HG03521 (cell line): Measurements from ENCODE around the gene VCAM1.
"Not testable (repeated sequence)": the region's sequence is repeated elsewhere in the genome, so short reads cannot be mapped to it uniquely, and the experiment has no call there.

Experiments
- ATAC-seq: cut with Tn5 transposase; IDR thresholded peaks from one replicate; pipeline ENCODE4 v1.9.1; 2021; ENCODE audit warnings: mild to moderate bottlenecking, moderate library complexity; ENCODE audit not compliant: unreplicated experiment

VCAM1 gene

GRCh38 chr1:100719490-100719889 is at the start of gene VCAM1:
Gene VCAM1, plus strand, starts transcription at chr1:100719742. Its CDS starts 119 bp downstream, at chr1:100719861.
- no peak for ATAC-seq

- ATAC-seq, result no peak
Measured at GRCh38 chr1:100670083-100670482, 49.5 kb upstream of the VCAM1 start.

GRCh38 chr1:100671601-100672000 is 47.9 kb upstream of the VCAM1 start:
- no peak for ATAC-seq

- no peak for ATAC-seq
Measured at GRCh38 chr1:100683448-100684349, 35.8 kb upstream of the VCAM1 start.

- no peak for ATAC-seq
Measured at GRCh38 chr1:100699744-100700143, 19.8 kb upstream of the VCAM1 start.

GRCh38 chr1:100700586-100700985 is 19.0 kb upstream of the VCAM1 start:
- no peak for ATAC-seq

GRCh38 chr1:100703052-100703451 is 16.5 kb upstream of the VCAM1 start:
- no peak for ATAC-seq

GRCh38 chr1:100703716-100704115 is 15.8 kb upstream of the VCAM1 start:
- ATAC-seq, result no peak

- ATAC-seq, result no peak
Measured at GRCh38 chr1:100704473-100704872, 15.1 kb upstream of the VCAM1 start.

GRCh38 chr1:100706296-100706695 is 13.2 kb upstream of the VCAM1 start:
- ATAC-seq, result no peak

GRCh38 chr1:100706856-100707255 is 12.7 kb upstream of the VCAM1 start:
- ATAC-seq, result no peak

GRCh38 chr1:100708476-100709062 is 11.0 kb upstream of the VCAM1 start:
- no peak for ATAC-seq

- no peak for ATAC-seq
Measured at GRCh38 chr1:100710906-100711682, 8.4 kb upstream of the VCAM1 start.

GRCh38 chr1:100713027-100713426 is 6.5 kb upstream of the VCAM1 start:
- ATAC-seq, result not testable (repeated sequence)

GRCh38 chr1:100713626-100714025 is 5.9 kb upstream of the VCAM1 start:
- ATAC-seq, result no peak

- ATAC-seq, result no peak
Measured at GRCh38 chr1:100714599-100714998, 4.9 kb upstream of the VCAM1 start.

- ATAC-seq, result no peak
Measured at GRCh38 chr1:100717218-100717617, 2.3 kb upstream of the VCAM1 start.

GRCh38 chr1:100718581-100718980 is 961 bp upstream of the VCAM1 start:
- no peak for ATAC-seq

GRCh38 chr1:100720101-100720500 is 559 bp downstream of the VCAM1 start:
- no peak for ATAC-seq

GRCh38 chr1:100720751-100721150 is 1.2 kb downstream of the VCAM1 start:
- ATAC-seq, result no peak

- ATAC-seq, result no peak
Measured at GRCh38 chr1:100721526-100722207, 2.1 kb downstream of the VCAM1 start.
